Measurements from ENCODE around the gene SYCE1. TPM values are rescaled to one million over a fixed set of nuclear protein-coding genes. Genes with fewer than 3 reads are reported as not detected.
"Not testable (repeated sequence)": the region's sequence is repeated elsewhere in the genome, so short reads cannot be mapped to it uniquely, and the experiment has no call there.

The SYCE1 gene
- total RNA-seq: not detected

DNA sequence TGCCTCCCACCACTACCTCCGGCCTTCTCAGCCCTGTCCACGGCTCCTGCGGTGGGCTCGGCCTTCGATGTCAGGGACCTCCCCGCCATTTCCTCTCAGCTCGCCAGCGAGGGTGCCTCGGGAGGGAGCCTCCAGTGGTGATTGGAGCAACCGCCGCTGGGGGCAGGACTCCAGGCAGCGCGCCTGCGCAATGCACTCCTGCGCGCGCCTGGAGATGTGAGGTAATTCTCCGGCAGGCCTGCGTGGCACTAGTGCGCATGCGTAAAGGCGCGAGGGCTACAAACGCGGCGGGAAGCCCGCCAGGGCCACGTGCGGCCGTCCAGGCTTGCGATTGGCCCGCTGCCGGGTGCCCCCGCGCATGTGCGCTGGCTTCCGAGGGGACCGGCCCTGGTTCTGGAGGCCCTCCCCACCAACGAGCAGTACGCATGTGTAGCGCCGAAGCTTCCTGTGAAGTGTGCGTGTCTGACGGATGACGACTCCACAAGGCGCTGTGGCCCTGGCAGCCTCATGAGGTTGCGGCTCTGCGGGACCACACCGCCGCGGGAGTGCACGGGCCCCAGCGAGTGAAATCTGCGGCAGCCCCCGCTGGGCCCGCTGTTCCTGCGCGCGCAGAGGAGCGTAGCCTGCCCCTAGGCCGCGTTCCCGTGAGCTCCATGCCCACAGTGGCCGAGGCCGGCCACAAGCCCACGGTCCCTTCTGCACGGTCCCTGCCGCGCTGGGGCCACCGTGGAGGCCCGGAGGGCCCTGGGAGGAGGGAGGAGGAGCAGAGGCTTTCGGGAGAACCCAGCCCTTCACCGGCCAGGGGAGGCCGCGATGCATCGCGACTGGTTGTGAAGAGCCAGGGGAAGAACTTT, at the start of gene SYCE1:
Gene SYCE1 (minus strand): TSS at position 143 of the 854 bp plus-strand sequence. CDS start 54 bp downstream, at position 89.
- DNase-seq: no peak

DNA sequence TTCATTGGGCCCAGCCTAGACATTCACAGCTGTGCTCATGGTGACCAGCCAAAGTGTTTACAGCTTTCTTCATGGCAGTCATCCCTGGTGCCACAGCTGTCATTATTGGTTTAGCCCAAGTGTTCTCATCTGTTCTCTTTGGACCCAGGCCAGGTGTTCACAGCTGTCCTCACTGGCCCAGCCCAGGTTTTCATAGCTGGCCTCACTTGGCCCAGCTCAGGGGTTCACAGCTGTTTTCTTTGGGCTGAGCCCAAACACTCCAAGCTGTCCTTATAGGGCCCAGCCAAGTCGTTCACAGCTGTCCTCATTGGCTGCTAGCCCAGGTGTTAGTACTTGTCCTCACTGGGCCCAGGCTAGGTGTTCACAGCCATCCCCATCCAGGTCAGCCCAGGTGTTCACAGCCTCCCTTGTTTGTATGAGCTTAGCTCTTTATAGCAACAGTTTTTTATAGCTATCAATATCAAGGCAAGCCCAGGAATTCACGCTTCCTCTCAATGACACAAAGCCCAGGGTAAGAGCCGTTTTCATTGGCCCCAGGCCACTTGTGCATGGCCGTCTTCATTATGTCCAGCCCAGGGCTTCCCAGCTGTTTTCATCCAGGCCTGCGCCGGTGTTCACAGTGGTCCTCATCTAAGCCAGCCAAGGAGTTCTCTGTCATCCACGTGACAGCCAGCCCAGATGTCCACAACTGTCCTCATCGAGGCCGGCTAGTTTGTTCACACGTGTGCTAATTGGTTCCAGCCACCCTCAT, 49.6 kb upstream of the SYCE1 start:
- DNase-seq: peak; percentile 2

- DNase-seq: no peak
Measured at GRCh38 chr10:133613699-133614098, 48.3 kb upstream of the SYCE1 start.

DNA sequence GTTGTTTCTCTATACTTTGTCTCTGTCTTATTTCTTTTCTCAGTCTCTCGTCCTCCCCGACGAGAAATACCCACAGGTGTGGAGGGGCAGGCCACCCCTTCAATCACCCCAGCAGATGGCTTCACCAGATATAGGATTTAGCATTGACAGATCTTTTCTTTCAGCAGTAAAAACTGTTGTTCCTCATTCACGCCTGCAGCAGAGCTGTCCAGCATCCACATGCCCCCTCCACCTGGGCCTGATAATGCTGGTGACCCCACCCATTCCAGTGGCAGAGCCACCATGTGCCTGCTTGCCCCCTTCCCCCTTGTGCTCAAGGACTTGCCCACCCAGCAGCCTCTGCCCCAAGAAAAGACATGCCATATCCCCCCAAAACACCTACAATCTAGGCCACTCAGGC, 45.7 kb upstream of the SYCE1 start:
- DNase-seq: no peak

GRCh38 chr10:133608855-133609254, 43.5 kb upstream of the SYCE1 start:
- no peak for DNase-seq

DNA sequence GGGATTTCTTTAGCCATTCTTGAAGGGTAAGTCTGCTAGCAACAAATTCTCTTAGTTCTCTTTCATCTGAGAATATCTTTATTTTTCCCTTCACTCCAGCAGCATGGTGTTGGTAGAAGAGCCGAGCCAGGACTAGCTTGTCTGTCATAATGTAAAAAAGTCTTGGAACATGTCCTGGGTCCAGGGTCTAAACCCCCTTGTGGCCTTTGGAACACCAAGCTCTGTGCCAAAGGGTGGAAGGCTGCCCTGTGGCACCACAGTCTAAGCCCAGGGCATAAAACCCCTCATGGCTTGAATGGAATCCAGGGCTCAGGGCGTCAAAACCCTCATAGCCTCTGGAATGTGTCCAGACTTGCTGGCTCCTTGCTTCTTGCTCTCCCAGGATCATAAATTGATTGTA, 38.1 kb upstream of the SYCE1 start:
- DNase-seq: not testable (repeated sequence)

DNA sequence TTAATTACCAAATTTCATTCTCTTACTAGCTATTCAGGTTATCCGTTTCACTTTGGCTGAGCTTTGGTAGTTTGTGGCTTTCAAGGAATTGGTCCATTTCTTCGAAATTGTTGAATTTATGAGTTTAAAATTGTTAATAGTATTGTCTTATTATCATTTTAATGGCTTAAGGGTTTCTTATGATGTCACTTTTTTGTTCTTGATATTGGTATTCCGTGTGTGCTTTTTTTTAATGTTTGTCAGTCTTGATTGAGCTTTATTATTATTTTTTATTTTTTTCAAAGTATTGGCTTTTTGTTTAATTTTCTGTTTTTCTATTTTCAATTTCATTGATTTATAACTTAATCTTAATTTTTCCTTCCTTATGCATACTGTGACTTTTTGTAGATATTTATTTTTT, 35.3 kb upstream of the SYCE1 start:
- no peak for DNase-seq

DNA sequence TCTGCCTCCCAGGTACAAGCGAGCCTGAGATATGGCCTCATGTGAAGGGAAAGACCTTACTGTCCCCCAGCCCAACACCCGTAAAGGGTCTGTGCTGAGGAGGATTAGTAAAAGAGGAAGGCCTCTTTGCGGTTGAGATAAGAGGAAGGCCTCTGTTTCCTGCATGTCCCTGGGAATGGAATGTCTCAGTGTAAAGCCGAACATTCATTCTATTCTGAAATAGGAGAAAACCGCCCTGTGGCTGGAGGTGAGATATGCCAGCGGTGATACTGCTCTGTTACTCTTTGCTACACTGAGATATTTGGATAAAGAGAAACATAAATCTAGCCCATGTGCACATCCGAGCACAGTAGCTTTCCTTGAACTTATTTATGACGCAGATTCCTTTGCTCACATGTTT, 34.5 kb upstream of the SYCE1 start:
- DNase-seq: not testable (repeated sequence)

DNA sequence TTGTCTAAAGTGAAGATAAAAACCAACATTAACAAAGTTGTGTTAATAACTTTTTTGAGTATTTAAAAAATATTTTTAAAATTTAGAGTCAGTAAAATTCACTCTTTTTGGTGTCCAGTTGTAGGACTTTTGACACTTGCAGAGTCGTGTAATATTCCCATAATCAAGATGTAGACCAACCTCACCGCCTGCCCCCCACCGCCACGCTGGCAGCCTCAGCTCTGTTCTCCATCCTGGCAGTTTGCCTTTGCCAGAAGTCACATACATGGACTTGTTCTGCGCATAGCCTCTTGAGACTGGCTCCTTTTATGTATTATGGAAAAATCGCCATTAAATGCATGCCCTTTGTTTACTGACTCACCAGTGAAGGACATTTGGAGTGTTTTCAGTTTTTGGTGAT, 27.3 kb upstream of the SYCE1 start:
- no peak for DNase-seq

DNA sequence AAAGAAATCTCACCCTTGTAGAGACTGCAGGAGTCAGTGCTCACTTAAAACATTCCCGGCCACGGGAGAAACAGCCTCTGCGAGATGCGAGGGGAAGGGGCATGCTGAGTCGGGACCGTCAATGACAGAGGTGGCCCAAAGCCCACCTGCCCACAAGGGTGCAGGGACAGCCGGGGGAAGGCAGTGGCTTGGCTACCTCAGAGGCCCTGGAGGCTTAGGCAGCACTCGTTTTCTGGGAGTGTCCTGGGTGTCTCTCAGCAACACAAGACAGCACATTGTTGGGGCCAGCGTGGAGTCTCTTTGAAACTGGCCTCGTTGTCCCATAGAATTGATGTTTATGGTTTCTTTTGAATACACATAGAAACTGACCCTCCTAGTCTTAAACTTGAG, 25.6 kb upstream of the SYCE1 start:
- DNase-seq: no peak

- no peak for DNase-seq
Measured at GRCh38 chr10:133590226-133590969, 25.0 kb upstream of the SYCE1 start.

GRCh38 chr10:133577037-133577436, 11.7 kb upstream of the SYCE1 start:
- not testable (repeated sequence) for DNase-seq

GRCh38 chr10:133573460-133573859, 8.1 kb upstream of the SYCE1 start:
- DNase-seq: not testable (repeated sequence)

- DNase-seq: not testable (repeated sequence)
Measured at GRCh38 chr10:133572055-133572454, 6.7 kb upstream of the SYCE1 start.

- not testable (repeated sequence) for DNase-seq
Measured at GRCh38 chr10:133569801-133570200, 4.4 kb upstream of the SYCE1 start.

GRCh38 chr10:133568831-133569527, 3.6 kb upstream of the SYCE1 start:
- DNase-seq: not testable (repeated sequence)

- DNase-seq: no peak
Measured at GRCh38 chr10:133568287-133568614, 2.9 kb upstream of the SYCE1 start.

DNA sequence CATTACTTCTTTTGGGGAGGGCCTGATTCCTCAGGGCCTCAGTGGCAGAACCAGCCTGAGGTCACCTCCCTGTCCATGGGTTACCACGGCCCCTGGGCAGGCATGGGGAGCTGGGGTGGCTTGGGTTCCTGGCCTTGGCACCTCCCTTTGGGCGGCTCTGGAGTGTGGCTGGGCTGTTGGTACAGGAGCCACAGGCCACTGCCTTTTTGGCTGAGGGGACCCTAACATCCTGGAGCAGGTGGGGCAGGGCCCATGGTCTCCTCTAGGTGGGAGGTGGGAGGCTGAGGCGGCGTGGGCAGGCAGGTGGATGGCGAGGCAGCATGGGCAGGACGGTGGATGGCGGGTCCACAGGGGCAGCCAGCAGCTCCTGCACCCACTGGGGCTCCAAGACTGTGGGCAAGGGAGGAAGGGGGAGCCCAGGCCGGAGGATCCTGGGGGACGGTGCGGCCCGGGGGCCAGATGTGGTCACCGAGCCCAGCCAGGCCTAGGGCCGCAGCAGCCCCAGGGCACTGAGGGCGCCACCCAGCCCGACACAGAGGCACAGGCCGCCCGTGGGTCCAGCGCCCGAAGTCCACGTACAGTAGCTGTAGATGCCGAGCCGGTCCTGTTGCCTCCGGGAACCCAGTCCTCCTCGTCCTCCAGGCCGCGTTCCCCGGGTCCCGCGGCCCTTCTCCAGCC, 2.4 kb upstream of the SYCE1 start:
- DNase-seq: no peak

- no peak for DNase-seq
Measured at GRCh38 chr10:133567119-133567518, 1.7 kb upstream of the SYCE1 start.

DNA sequence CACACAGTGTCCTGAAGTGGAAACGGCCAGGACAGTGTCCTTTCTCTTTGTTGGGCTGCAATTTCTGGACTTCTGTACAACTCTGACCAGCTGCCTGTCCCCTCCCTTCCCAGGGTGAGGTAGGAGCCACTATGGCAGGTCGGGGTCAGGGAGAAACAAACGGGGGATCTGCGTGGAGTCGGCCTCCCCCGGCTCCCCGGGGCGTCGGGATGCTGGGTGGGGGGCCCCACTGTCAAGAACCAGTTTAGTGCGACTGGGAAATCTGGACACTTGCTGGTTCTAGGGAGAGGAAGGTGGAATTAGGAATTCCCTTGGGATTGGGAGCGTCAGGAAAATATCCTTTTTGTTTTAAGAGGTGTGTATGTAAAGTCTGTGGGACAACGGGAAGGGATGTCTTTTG, 567 bp downstream of the SYCE1 start:
- DNase-seq: no peak

DNA sequence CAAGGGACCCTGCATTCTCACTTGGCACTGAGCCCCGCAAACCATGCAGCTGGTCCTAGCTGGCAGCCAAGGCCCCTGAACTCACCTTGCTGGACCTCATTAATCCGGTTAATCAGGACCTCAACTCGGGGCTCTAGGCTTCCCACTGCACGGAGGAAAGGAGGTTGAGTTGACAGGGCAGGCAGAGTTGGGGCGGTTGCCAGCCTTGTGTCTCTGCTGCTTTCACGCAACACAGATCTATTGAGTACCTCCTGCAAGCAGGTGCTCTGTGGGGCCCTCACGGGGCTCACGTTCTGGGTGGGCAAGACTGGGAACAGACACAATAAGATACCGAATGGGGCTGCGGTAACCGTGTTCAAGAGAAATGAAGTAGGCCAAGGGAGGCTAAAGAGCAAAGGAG, 6.2 kb downstream of the SYCE1 start:
- no peak for DNase-seq

- DNase-seq: no peak
Measured at GRCh38 chr10:133557381-133557780, 8.0 kb downstream of the SYCE1 start.

Data from tongue (tissue), 2 donors.